ENCODE measurements around the gene SND1.

DNA sequence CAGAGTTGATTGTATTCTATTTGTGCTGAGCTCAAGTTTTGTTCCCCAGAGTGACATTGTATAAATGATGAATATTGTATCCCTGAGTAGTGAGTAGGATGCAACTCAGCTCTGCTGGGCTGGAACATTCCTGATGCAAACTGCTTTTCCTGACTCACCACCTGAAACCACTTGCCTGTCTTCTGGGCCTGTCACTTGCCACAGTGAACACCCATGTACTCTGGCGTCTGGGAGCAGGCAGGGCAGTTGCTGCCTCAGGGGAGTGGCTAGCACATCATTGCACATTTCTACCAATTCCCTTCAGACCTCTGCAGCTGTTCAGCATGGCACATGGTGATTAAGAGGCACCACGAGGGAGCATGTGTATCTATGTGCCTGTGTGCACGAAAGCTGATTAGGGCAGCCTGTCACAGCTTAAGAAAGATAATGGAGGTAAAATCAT lies 157.3 kb downstream of the SND1 start:
- TF ChIP-seq, protein P1, sequence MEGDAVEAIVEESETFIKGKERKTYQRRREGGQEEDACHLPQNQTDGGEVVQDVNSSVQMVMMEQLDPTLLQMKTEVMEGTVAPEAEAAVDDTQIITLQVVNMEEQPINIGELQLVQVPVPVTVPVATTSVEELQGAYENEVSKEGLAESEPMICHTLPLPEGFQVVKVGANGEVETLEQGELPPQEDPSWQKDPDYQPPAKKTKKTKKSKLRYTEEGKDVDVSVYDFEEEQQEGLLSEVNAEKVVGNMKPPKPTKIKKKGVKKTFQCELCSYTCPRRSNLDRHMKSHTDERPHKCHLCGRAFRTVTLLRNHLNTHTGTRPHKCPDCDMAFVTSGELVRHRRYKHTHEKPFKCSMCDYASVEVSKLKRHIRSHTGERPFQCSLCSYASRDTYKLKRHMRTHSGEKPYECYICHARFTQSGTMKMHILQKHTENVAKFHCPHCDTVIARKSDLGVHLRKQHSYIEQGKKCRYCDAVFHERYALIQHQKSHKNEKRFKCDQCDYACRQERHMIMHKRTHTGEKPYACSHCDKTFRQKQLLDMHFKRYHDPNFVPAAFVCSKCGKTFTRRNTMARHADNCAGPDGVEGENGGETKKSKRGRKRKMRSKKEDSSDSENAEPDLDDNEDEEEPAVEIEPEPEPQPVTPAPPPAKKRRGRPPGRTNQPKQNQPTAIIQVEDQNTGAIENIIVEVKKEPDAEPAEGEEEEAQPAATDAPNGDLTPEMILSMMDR (IDR thresholded peaks at IDR 0.05): no peak
- TF ChIP-seq POLR2A (IDR thresholded peaks at IDR 0.05): no peak

Measured in esophagus squamous epithelium (tissue), 4 donors.